ENCODE measurements around the gene ZNF22. TPM values are rescaled to one million over a fixed set of nuclear protein-coding genes. Genes with fewer than 3 reads are reported as not detected.

Gene ZNF22
- total RNA-seq (2014; rRNA removed; shearing (Covaris generic); ENCODE audit: low replicate concordance) = 0.09 TPM in 1 of 2 replicates, not detected in the other

- DNase-seq (ENCODE audit: low read depth) = no peak
- in situ Hi-C loops (cut with HindIII; ENCODE audit: low pct_unique_long_range_greater_than_20kb, low sequenced_read_pairs) = no loop called here
Observed at GRCh38 chr10:45000752-45001380, at the start of gene ZNF22. ZNF22 (plus strand) TSS chr10:45000923; CDS start chr10:45003369, 2,446 bp downstream.

- in situ Hi-C loops (cut with HindIII; ENCODE audit: low pct_unique_long_range_greater_than_20kb, low sequenced_read_pairs) = no loop called here
- DNase-seq (ENCODE audit: low read depth) = no peak
Observed at GRCh38 chr10:44951576-44952226, 49.0 kb upstream of the ZNF22 start.

DNA sequence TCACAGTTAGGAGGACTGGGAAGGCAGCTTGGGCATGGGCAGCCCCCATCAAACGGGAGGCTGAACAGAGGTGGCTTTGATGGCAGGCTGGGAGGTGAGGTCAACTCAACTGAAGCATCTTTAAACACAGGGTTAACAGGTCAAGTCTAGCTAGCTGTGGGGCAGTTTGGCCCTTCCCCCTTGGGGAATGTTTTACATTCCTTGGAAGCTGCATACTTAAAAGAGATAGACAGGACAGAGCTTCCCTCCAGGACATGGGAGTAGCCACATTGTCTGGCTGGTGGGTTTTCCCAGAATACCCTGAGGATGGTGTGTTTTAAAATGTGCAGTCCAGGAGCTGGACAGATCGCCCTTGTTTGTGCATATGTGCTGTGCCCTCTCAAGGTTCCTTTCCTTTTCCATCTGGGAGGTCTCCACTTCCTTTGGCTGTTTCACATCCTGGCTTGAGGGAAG is 47.9 kb upstream of the ZNF22 start:
- in situ Hi-C loops (cut with HindIII; ENCODE audit: low pct_unique_long_range_greater_than_20kb, low sequenced_read_pairs) = no loop called here
- DNase-seq (ENCODE audit: low read depth) = peak; percentile 24

DNA sequence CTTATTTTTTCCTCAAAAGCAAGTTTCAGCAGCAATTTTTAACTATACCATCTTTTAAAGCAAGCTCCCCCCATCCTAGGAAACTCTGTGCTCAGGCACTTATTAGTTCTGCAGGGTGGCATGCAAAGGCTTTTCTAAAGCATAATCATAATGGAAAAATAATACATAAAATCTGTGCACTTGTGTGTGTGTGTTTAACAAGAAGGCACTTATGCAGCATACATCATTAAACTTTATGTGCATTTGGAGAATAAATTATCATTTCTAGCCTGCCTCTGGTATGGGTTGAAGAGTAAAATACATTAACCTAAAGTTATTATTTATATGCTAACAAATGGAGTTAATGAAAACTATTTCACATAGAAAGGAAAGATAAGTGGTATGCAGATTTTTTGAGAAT is 46.7 kb upstream of the ZNF22 start:
- no peak for DNase-seq (ENCODE audit: low read depth)
- in situ Hi-C loops (cut with HindIII; ENCODE audit: low pct_unique_long_range_greater_than_20kb, low sequenced_read_pairs) = no loop called here

GRCh38 chr10:44954962-44955361 is 45.8 kb upstream of the ZNF22 start:
- in situ Hi-C loops (cut with HindIII; ENCODE audit: low pct_unique_long_range_greater_than_20kb, low sequenced_read_pairs) = no loop called here
- DNase-seq (ENCODE audit: low read depth) = no peak

- no peak for DNase-seq (ENCODE audit: low read depth)
- in situ Hi-C loops (cut with HindIII; ENCODE audit: low pct_unique_long_range_greater_than_20kb, low sequenced_read_pairs) = no loop called here
Observed at GRCh38 chr10:44955413-44956070, 45.2 kb upstream of the ZNF22 start.

- no peak for DNase-seq (ENCODE audit: low read depth)
- in situ Hi-C loops (cut with HindIII; ENCODE audit: low pct_unique_long_range_greater_than_20kb, low sequenced_read_pairs) = no loop called here
Observed at GRCh38 chr10:44956226-44956625, 44.5 kb upstream of the ZNF22 start.

- in situ Hi-C loops (cut with HindIII; ENCODE audit: low pct_unique_long_range_greater_than_20kb, low sequenced_read_pairs) = no loop called here
- DNase-seq (ENCODE audit: low read depth) = no peak
Observed at GRCh38 chr10:44956717-44957706, 43.7 kb upstream of the ZNF22 start.

DNA sequence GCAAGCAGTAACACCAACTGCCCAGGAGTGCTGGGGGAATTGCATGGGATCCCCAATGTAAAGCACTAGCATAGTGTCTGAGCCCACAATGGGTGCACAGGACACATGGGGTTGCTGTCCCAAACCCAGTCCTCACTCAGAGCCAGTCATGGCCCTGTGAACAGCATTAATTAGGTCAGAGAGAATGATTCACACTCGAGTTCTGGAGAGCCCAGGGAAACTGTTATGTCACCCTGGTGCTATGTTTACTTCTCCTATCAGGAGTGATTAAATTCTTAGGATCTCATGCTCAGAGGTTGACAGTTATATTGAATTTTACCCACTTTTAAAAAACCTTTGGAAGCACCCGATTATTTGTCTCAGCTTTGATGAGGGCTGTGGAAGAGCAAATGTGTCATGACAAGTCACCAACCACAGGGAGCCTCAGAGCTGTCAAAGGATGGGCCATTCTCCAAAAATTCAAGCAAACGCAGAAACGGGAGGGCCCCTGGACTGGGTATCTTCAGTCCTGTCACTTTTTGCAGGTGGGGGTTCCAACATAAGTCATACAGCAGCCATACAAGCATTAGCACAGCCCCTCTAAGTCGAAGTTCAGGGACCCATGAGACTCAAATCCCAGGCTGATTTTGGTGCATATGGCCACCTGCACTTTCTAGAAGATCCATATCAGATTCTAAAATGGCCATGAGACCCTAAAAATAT is 42.4 kb upstream of the ZNF22 start:
- DNase-seq (ENCODE audit: low read depth) = no peak
- in situ Hi-C loops (cut with HindIII; ENCODE audit: low pct_unique_long_range_greater_than_20kb, low sequenced_read_pairs) = no loop called here

DNA sequence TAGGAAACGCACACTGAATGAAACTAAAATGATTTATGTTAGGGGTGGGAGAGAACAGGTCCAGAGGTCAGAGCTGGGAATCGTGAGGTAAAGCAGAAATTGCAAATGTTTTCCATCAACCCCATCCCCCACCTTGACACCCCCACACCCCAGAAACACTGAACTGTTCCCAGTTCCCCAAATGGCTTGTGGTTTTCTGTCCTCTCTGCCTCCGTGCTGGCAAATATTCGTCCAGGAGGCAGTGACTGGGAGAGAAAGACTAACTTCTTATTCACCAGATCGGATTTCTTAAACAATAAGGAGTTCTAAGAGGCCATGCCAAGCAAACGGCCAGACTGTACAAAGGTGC is 41.9 kb upstream of the ZNF22 start:
- DNase-seq (ENCODE audit: low read depth) = no peak
- in situ Hi-C loops (cut with HindIII; ENCODE audit: low pct_unique_long_range_greater_than_20kb, low sequenced_read_pairs) = no loop called here

- in situ Hi-C loops (cut with HindIII; ENCODE audit: low pct_unique_long_range_greater_than_20kb, low sequenced_read_pairs) = no loop called here
- DNase-seq (ENCODE audit: low read depth) = peak; percentile 78
Observed at GRCh38 chr10:44959247-44960087, 41.3 kb upstream of the ZNF22 start, which contains the start of gene RASSF4. RASSF4 (plus strand) TSS chr10:44959802; CDS start chr10:44970203, 10,401 bp downstream.

GRCh38 chr10:44960088-44960460 is 40.6 kb upstream of the ZNF22 start:
- no peak for DNase-seq (ENCODE audit: low read depth)
- in situ Hi-C loops (cut with HindIII; ENCODE audit: low pct_unique_long_range_greater_than_20kb, low sequenced_read_pairs) = no loop called here

DNA sequence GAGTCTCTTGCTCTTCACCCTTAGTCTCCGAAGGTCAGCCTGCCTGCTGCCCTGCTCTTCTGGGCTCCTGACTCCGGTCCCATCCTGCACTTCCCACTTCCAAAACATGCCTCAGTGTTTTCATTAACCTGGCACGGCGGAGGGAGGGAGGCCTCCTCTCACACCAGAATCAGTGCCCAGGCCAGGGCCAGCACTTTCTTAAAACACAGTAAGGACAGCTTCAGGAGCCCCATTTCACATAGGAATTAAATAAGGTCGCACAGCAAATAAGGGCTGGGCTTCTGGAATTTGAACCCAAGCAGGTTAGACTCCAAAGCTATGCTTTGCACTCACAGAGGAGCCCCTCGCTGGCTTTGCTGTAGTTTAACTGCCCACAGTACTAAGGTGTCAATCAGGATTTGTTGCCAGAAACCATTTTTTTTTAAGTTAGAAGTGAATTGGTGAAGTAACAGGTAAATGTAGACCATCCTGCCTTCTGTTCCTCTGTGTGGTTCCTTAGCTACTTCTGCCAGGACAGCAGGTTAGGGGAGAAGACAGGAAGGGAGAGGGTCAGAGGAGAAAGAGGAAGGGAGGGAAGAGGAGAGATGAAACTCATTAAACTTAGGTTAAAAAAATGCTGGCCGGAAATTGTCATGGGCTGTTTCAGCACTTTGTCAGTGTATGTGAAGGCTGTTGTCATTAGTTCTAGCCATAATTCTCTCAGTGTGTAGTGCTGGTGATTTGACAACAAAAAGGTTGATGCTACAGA is 40.1 kb upstream of the ZNF22 start:
- no peak for DNase-seq (ENCODE audit: low read depth)
- in situ Hi-C loops (cut with HindIII; ENCODE audit: low pct_unique_long_range_greater_than_20kb, low sequenced_read_pairs) = no loop called here

DNA sequence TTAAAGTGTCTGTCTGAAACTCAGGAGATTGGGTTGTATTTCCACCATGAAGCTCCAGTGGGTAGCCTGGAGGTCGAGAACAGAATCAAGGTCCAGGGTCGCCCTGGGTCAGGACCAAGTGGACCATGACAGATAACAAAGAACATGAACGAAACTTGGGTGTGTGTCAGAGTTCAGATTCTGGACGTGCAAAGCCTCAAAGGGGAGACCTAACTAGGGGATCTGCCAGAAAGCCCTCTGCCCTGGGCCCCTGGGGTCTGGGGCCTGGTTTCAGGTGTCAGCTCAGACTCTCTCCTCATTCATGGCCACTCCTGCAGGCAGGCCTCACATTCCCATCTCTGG is 39.5 kb upstream of the ZNF22 start:
- in situ Hi-C loops (cut with HindIII; ENCODE audit: low pct_unique_long_range_greater_than_20kb, low sequenced_read_pairs) = no loop called here

GRCh38 chr10:44961931-44962750 is 38.6 kb upstream of the ZNF22 start:
- no peak for DNase-seq (ENCODE audit: low read depth)
- in situ Hi-C loops (cut with HindIII; ENCODE audit: low pct_unique_long_range_greater_than_20kb, low sequenced_read_pairs) = no loop called here

More for the DNA sequence above, 39.5 kb upstream of the ZNF22 start:
- no peak for DNase-seq (ENCODE audit: low read depth)

Measured in Caki2 (cell line).